ENCODE results near the gene FGF3.

DNA sequence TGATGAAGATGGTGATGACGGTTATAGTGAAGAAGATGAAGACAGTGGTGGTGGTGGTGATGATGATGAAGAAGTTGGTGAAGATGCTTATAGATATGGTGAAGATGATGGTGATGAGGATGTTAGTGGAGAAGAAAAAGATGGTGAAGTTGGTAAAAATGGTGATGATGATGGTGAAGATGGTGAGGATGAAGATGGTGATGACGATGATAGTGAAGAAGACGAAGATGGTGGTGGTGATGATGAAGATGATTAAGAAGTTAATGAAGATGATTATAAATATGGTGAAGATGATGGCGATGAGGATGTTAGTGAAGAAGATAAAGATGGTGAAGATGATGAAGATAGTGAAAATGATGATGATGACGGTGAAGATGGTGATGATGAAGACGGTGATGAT lies 25.2 kb upstream of the FGF3 start:
- no peak for TF ChIP-seq SPI1 (IDR thresholded peaks at IDR 0.05; ENCODE audit: borderline replicate concordance, low read depth, low read length)
- TF ChIP-seq, protein P1, sequence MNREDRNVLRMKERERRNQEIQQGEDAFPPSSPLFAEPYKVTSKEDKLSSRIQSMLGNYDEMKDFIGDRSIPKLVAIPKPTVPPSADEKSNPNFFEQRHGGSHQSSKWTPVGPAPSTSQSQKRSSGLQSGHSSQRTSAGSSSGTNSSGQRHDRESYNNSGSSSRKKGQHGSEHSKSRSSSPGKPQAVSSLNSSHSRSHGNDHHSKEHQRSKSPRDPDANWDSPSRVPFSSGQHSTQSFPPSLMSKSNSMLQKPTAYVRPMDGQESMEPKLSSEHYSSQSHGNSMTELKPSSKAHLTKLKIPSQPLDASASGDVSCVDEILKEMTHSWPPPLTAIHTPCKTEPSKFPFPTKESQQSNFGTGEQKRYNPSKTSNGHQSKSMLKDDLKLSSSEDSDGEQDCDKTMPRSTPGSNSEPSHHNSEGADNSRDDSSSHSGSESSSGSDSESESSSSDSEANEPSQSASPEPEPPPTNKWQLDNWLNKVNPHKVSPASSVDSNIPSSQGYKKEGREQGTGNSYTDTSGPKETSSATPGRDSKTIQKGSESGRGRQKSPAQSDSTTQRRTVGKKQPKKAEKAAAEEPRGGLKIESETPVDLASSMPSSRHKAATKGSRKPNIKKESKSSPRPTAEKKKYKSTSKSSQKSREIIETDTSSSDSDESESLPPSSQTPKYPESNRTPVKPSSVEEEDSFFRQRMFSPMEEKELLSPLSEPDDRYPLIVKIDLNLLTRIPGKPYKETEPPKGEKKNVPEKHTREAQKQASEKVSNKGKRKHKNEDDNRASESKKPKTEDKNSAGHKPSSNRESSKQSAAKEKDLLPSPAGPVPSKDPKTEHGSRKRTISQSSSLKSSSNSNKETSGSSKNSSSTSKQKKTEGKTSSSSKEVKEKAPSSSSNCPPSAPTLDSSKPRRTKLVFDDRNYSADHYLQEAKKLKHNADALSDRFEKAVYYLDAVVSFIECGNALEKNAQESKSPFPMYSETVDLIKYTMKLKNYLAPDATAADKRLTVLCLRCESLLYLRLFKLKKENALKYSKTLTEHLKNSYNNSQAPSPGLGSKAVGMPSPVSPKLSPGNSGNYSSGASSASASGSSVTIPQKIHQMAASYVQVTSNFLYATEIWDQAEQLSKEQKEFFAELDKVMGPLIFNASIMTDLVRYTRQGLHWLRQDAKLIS (CRISPR knock-in tag; IDR thresholded peaks at IDR 0.05), result no peak
- no peak for TF ChIP-seq CBX1 (IDR thresholded peaks at IDR 0.05; ENCODE audit: low read depth)
- TF ChIP-seq MAFK (IDR thresholded peaks at IDR 0.05; ENCODE audit: low read length), result no peak
- no peak for TF ChIP-seq SIX5 (IDR thresholded peaks at IDR 0.05; ENCODE audit: borderline replicate concordance in 1 of 2, insufficient read depth in 1 of 2, low read depth in 1 of 2, low read length in 2 of 2)
- TF ChIP-seq, protein P2, sequence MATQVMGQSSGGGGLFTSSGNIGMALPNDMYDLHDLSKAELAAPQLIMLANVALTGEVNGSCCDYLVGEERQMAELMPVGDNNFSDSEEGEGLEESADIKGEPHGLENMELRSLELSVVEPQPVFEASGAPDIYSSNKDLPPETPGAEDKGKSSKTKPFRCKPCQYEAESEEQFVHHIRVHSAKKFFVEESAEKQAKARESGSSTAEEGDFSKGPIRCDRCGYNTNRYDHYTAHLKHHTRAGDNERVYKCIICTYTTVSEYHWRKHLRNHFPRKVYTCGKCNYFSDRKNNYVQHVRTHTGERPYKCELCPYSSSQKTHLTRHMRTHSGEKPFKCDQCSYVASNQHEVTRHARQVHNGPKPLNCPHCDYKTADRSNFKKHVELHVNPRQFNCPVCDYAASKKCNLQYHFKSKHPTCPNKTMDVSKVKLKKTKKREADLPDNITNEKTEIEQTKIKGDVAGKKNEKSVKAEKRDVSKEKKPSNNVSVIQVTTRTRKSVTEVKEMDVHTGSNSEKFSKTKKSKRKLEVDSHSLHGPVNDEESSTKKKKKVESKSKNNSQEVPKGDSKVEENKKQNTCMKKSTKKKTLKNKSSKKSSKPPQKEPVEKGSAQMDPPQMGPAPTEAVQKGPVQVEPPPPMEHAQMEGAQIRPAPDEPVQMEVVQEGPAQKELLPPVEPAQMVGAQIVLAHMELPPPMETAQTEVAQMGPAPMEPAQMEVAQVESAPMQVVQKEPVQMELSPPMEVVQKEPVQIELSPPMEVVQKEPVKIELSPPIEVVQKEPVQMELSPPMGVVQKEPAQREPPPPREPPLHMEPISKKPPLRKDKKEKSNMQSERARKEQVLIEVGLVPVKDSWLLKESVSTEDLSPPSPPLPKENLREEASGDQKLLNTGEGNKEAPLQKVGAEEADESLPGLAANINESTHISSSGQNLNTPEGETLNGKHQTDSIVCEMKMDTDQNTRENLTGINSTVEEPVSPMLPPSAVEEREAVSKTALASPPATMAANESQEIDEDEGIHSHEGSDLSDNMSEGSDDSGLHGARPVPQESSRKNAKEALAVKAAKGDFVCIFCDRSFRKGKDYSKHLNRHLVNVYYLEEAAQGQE (IDR thresholded peaks at IDR 0.05; ENCODE audit: borderline replicate concordance), result no peak
- TF ChIP-seq, protein P2 (CRISPR knock-in tag; IDR thresholded peaks at IDR 0.05; ENCODE audit: low read depth), result no peak
- TF ChIP-seq NR3C1 (CRISPR knock-in tag; IDR thresholded peaks at IDR 0.05), result no peak
- TF ChIP-seq ETS1 (conservative IDR thresholded peaks at IDR 0.05; ENCODE audit: control insufficient read depth, low read depth, low read length), result no peak
- TF ChIP-seq TAF1 (IDR thresholded peaks at IDR 0.05; ENCODE audit: control insufficient read depth, extremely low read depth, insufficient read depth, low read length, severe bottlenecking), result no peak
- no peak for TF ChIP-seq EP300 (IDR thresholded peaks at IDR 0.05; ENCODE audit: low read length)
- TF ChIP-seq CHD1 (IDR thresholded peaks at IDR 0.05; ENCODE audit: low read length), result no peak
- TF ChIP-seq EZH2 (IDR thresholded peaks at IDR 0.05; ENCODE audit: borderline replicate concordance, low read depth, low read length), result no peak

Data from K562 (cell line).